Amniotic epithelial cell (primary cell): ENCODE results near the gene SNX27.
A peak's percentile ranks its signal among the peaks of the same experiment; 100 is the strongest.

ENCODE experiments used
- DNase-seq: peaks from one replicate; pipeline ENCODE4 v3.0.0-alpha.2; 2010; ENCODE audit warnings: low read depth

The SNX27 gene

GRCh38 chr1:151705753-151706463 is 94.1 kb downstream of the SNX27 start:
- DNase-seq, result no peak

DNA sequence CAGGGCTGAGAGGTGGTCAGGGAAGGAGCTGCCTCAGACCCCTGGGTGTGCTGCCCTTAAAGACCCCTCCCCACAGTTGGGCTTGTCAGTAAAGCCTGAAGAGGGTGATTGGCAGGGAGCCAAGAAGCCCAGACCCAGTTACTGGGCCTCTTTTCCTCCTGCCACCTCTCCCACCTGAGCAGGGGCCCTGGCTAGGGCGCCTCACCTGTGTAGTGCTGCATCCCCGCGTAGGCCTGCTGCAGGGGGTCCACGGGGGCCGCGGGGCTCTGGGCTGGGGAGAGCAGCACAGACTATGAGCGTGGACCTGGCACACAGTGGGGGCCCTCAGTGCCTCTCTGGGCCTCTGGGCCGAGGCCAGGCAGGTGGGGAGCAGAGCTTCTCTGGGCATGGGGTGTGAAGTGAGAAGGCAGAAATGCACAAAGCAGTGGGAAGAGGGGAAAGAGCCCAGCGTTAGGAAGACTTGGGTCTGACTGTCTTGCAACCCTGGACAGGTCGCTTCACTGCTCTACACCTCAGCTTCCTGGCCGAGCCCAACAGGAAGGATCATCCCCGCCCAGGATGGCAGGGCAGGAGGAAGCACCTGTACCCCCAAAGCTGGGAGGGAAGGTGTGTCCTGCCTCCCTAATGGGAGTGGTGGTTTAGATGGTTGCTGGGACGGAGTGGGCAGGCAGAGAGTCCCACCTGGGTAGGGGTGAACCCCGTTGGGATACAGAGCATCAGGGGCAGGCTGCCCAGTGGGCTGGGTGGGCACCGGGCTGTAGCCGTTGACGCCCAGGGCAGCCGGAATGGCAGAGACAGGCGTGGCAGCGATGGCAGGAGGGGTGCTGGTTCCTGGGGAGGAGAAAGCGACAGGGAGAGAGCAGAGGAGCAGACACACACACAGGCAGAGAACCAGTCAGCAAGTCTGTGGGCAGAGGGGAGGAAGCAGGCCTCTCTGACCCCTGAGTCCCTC is 94.9 kb downstream of the SNX27 start:
- no peak for DNase-seq

DNA sequence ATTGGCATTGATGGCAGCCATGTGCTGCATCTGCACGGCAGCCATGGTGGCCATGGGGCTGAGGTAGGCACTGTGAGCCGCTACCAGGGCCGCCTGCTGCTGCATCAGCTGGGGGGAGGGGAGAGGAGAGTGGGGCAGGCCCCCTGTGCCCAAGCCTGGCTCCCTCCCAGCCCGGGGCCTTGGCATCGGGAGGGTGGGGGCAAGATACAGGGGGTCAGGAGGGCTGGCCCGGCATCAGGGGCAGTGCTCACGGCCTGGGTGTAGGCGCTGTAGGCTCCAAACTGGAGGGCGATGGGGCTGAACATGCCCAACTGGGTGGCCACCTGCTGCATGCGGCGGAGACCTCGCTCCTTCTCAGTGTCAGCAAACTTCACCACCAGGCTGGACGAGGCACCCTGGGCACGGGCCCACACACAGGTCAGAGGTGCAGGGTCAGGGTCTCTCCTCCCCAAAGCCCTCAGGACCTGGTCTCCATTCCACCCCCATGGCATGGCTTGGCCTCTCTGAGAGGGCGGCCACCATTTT is 95.8 kb downstream of the SNX27 start:
- no peak for DNase-seq

DNA sequence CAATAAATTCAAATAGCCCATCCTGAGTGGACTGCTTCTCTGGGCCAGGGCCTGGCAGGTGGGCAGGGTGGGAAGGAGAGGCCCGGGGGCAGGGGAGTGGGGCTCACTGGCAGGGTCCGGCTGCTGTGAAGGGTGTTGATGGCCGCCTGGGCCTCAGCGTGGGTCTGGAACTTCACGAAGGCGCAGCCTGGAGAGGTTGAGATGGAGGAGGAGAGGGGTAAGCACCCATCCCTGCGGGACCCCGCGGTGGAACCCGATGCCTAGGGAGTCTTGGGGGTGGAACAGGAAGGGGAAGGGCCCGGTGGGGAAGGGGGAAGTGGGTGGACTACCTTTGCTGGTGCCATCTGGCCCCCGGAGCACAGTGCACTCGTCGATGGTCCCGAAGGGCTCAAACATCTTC is 97.0 kb downstream of the SNX27 start:
- DNase-seq, result no peak

GRCh38 chr1:151710187-151710840 is 98.5 kb downstream of the SNX27 start:
- DNase-seq, result peak; percentile 45

DNA sequence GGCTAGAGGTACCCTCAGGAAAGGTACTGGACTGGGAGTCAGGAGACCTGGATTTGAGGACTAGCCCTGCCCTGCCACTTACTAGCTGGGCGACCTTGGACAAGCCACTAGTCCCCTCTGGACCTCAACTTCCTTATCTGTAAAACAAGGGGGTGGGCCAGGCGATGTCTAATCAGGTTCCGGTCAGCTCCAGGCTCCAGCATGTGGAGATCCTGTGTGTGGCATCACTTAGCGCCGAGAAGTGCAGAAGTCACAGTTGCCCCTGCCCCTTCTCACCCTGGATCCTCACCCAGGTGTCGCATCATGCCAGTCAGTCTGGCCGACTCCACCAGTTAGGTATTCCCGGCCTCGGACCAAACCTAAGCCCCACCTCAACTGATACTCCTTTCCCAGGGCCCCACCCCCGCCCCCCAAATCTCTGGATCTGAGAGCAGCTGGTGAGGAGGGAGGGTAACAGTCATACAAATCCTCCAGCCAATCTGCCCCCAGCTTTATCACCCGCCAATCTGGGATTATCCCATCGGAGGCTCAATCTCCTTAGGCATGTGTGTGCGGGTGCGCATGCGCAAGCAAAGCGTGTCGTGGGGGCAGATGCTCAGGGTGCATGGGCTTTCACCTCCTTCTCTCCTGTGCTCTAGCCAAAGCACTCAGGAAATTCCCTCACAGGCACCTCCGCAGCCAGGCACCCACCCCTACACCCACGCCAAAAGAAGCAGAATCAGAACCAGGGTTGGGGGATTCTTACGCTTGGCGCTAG is 99.4 kb downstream of the SNX27 start:
- no peak for DNase-seq

- no peak for DNase-seq
These were observed 100.1 kb downstream of the SNX27 start for GRCh38 chr1:151711951-151712350.

DNA sequence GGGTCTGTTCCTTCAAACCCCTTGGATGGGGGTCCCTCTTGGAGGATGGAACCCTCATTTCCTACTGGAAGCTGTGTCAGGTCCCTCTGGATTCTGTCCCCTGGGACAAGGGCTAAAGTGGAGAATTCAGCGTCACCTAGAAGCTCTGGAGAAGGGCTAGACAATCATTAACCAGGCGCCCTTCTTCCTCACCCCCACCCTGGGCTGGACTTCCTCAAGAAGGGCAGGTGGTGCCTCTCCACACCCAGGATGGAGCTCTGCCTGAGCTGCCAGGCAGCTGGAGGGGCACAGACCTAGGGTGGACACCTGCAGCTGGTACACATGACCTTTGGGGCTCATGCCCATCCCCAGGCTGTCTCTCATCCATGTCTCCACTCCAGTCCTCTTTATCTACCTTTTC is 101.2 kb downstream of the SNX27 start:
- DNase-seq, result no peak

DNA sequence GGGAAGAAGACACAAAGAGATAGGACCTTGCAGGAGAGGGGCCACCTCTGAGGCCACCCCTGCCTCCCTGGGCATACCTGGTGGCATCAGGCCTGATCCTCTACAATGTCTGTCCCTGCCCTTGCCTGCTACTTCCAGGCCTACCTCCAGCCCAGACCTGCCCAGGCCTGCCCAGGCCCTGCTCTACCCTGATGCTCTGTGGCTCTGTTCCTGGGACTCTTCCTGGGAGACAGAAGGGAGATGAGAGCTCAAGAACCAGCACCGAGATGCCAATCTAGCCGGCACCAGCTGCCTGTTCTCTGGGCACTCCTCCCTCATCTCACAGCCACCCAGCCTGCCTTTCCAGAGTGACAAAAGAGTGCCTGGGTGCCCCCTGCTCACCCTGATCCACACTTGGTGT is 102.0 kb downstream of the SNX27 start:
- no peak for DNase-seq

GRCh38 chr1:151714820-151715725 is 103.2 kb downstream of the SNX27 start:
- DNase-seq, result no peak

GRCh38 chr1:151715726-151716404 is 104.0 kb downstream of the SNX27 start:
- DNase-seq, result no peak

DNA sequence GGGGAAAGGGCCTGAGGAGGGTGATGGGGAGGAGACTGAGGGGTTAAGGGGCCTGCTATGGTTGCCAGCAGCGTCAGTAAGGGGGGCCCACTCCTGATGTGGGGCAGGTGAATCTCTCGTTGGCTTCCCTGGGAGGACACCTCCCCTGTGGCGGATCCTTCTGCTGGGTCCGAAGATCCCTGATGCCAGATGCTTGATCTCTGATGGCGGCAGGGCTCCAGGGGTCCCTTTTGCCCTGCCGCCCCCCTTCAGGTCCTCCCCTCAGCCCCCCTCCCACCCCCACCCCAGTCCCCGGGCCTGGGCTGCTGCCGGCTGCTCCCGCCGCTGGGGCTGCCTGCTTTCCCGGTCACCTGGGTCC is 104.5 kb downstream of the SNX27 start:
- DNase-seq, result no peak

- DNase-seq, result peak; percentile 21
These were observed 105.2 kb downstream of the SNX27 start, which contains the start of gene CELF3 for GRCh38 chr1:151716771-151717631. Gene CELF3, minus strand, starts transcription at chr1:151716803. Its CDS starts 783 bp downstream, at chr1:151716020.

GRCh38 chr1:151718011-151718431 is 106.2 kb downstream of the SNX27 start:
- DNase-seq, result no peak

DNA sequence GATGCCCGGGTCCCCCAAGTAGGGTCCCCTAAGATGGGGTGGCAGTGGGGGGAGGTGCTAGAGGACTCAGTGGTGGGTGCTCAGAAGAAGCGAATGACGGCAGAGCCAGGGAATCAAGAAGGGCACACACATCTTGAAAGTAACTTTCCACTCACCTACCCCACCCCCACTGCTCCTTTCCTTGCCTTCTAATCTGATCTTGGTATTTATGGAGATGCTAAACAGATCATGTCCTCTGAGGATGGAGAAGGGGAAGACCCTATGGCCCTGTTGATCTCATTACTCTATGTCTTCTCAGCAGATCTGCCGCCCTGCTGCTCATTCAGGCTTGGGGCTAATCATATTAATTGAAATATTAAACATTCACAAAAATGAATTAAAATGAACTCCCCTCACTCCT is 106.8 kb downstream of the SNX27 start:
- DNase-seq, result no peak

- DNase-seq, result no peak
These were observed 108.3 kb downstream of the SNX27 start for GRCh38 chr1:151720125-151720524.

GRCh38 chr1:151720554-151720953 is 108.7 kb downstream of the SNX27 start:
- DNase-seq, result peak; percentile 22

DNA sequence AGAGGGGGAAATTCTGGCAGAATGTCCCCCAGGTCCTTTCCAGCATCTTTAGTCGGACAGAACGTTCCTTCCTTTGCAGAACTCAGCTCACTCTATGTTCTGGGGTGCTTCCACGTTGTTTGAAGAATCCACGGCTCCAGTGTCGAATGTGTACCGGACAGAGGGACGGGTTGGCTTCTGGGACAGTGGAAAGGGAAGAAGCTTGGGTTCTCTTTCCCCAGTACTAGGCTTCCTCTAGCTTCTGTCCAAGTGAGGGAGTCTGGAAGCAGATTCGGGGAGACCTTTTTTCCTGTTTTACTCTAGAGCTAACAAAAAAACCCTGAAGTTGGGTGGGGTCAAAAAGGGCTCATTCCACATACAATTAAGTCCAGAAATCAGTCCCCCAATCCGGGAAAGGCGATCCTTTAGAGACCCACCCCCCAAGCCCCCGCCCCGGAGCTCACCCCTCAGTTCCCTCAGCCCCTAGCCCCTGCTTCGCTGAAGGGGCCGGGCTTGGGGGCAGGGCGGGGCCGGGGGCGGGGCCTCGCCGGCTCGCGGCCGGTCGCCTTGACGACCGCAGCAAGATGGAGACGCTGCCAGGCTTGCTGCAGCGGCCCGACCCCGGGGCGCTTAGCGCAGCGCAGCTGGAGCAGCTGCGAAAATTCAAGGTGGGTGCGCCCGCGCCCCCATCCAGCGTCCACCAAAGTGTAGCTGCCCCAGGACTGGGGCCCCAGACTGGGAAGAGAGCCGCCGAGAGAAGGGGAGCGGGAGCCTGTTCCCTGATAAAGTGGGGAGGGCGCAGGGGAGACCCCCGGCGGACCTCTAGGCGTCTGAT is 109.3 kb downstream of the SNX27 start, which contains the start of gene RIIAD1:
RIIAD1 (plus strand) TSS at position 549 of the 814 bp plus-strand sequence; CDS start at position 564, 15 bp downstream.
- DNase-seq, result no peak
